WERI-Rb-1 (cell line): ENCODE measurements around the gene OBSCN.

Experiments
- DNase-seq: peaks from one replicate; pipeline ENCODE4 v3.0.0-alpha.2; 2020
- H3K27ac ChIP-seq: fragments of 250-450 bp; sonication (Bioruptor Pico); 2 replicates; pipeline ENCODE4 v1.5.1; 2020; ENCODE audit warnings: mild to moderate bottlenecking, moderate library complexity
- H3K27me3 ChIP-seq: fragments of 250-450 bp; sonication (Bioruptor Pico); 2 replicates; pipeline ENCODE4 v1.5.1; 2021; ENCODE audit warnings: mild to moderate bottlenecking, low read depth, moderate library complexity; ENCODE audit not compliant: insufficient read depth, severe bottlenecking
- H3K36me3 ChIP-seq: fragments of 250-450 bp; sonication (Bioruptor Pico); 2 replicates; pipeline ENCODE4 v1.5.1; 2020; ENCODE audit warnings: mild to moderate bottlenecking, moderate library complexity
- H3K4me3 ChIP-seq: 2 replicates; pipeline ENCODE4 v1.5.1; 2011; ENCODE audit warnings: low read depth, mild to moderate bottlenecking, control low read depth, low read length
- H3K9me3 ChIP-seq: fragments of 250-450 bp; sonication (Bioruptor Pico); 2 replicates; pipeline ENCODE4 v1.5.1; 2021; ENCODE audit warnings: mild to moderate bottlenecking, moderate library complexity; ENCODE audit not compliant: severe bottlenecking
- TF ChIP-seq, protein P1 (sequence below): IDR thresholded peaks from 2 replicates; pipeline ENCODE4 v1.5.1; 2011; ENCODE audit warnings: low read depth, mild to moderate bottlenecking, control low read depth, inconsistent platforms, low read length

OBSCN gene

GRCh38 chr1:228308085-228308601, 100.3 kb downstream of the OBSCN start:
- H3K36me3 ChIP-seq, result no peaks in the 10 kb centered on the region
- no peak overlapping the region for H3K4me3 ChIP-seq
- H3K9me3 ChIP-seq, result no peaks in the 10 kb centered on the region
- H3K27ac ChIP-seq, result no peak overlapping the region
- no peak for DNase-seq
- TF ChIP-seq, protein P1, sequence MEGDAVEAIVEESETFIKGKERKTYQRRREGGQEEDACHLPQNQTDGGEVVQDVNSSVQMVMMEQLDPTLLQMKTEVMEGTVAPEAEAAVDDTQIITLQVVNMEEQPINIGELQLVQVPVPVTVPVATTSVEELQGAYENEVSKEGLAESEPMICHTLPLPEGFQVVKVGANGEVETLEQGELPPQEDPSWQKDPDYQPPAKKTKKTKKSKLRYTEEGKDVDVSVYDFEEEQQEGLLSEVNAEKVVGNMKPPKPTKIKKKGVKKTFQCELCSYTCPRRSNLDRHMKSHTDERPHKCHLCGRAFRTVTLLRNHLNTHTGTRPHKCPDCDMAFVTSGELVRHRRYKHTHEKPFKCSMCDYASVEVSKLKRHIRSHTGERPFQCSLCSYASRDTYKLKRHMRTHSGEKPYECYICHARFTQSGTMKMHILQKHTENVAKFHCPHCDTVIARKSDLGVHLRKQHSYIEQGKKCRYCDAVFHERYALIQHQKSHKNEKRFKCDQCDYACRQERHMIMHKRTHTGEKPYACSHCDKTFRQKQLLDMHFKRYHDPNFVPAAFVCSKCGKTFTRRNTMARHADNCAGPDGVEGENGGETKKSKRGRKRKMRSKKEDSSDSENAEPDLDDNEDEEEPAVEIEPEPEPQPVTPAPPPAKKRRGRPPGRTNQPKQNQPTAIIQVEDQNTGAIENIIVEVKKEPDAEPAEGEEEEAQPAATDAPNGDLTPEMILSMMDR, result no peak
- no peaks in the 10 kb centered on the region for H3K27me3 ChIP-seq

DNA sequence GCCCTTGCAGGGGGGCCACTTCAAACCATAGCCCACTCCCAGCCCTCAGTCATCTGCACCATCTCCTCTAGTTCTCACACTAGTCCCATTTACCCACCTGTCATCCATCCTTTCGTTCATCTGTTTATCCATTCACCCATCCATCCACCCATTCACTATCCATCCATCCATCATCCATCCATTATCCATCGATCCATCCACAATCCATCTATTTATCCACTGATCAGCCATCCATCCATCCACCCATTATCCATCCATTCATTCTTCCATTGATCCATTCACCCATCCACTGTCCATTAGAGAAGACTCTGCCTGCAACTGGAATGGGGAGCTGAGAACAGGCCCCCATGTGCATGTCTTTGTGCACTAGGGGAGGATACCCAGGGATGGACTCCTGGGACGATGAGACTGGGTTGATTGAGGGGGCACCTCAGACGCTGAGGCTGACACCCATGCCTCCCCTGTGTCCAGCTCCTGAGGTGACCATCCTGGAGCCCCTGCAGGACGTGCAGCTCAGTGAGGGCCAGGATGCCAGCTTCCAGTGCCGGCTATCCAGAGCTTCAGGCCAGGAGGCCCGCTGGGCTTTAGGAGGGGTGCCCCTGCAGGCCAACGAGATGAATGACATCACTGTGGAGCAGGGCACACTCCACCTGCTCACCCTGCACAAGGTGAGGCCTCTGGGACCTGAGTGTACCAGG, 100.9 kb downstream of the OBSCN start:
- no peak for DNase-seq
- no peak overlapping the region for H3K27ac ChIP-seq
- H3K36me3 ChIP-seq, result no peaks in the 10 kb centered on the region
- no peaks in the 10 kb centered on the region for H3K9me3 ChIP-seq
- TF ChIP-seq, protein P1, result no peak
- no peaks in the 10 kb centered on the region for H3K27me3 ChIP-seq
- no peak overlapping the region for H3K4me3 ChIP-seq

DNA sequence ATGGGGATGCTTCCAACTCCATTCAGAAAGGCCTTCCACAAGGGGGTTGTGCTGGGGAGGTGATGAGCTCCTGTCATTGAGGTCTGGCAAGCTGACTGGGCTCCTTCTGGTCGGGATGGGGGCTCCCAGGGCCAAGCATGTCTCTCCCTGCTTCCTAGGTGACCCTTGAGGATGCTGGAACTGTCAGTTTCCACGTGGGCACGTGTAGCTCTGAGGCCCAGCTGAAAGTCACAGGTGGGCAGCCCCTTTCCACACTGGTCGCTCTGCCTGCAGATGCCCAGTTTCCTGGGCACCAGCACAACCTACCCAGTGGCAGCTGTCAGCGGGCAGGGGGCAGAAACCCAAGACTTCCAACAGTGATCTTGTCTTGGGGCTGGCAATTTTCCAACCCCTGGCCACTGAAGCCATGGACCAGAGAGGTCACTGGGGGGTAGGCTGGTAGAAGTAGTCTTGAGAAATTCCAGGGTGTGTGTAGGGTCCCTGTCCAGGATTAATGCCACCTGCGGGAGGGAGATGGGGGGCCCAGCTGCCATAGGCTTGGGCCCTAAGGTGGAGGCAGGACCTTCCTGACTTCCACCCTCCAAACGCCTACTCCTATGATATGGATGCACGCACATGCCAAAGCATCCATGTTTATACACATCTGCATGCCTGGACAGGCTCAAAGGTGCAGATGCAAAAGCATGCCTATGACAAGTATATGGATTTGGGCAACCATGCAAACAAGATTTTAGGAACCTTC, 101.7 kb downstream of the OBSCN start:
- no peaks in the 10 kb centered on the region for H3K27me3 ChIP-seq
- H3K4me3 ChIP-seq, result no peak overlapping the region
- no peaks in the 10 kb centered on the region for H3K9me3 ChIP-seq
- no peak overlapping the region for H3K27ac ChIP-seq
- H3K36me3 ChIP-seq, result no peaks in the 10 kb centered on the region
- DNase-seq, result no peak
- TF ChIP-seq, protein P1, result no peak

DNA sequence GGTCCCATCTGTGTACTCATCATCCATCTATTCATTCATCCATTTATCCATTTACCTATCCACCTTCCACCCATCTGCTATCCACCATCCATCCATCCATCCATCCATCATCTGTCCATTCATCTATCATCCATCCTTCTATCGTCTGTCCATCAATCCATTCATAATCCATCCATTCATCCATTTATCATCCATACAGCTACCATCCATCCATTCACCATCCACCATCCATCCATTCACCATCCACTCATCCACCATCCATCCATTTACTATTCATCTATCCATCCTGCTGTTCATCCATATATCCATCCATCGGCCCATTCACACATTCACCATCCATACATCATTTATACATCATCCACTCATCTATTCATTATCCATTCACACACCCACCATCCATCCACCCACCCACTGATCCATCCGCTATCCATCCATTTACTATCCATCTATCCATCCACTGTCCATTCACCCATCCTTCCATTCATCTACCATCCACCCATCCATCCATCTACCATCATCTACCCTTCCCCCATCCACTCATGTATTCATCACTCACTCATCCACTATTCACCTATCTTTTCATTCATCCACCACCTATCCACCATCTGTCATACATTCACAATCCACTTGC, 102.4 kb downstream of the OBSCN start:
- Histone ChIP-seq H3K36me3 (no peaks in the 10 kb centered on the region), H3K27me3 (no peaks in the 10 kb centered on the region), H3K9me3 (no peaks in the 10 kb centered on the region), H3K27ac (no peak overlapping the region), H3K4me3 (no peak overlapping the region)
- TF ChIP-seq, protein P1, result no peak
- DNase-seq, result no peak

- no peak for DNase-seq
- no peaks in the 10 kb centered on the region for H3K9me3 ChIP-seq
- no peaks in the 10 kb centered on the region for H3K27me3 ChIP-seq
- TF ChIP-seq, protein P1, result no peak
- H3K27ac ChIP-seq, result no peak overlapping the region
- H3K36me3 ChIP-seq, result no peaks in the 10 kb centered on the region
- H3K4me3 ChIP-seq, result no peak overlapping the region
Measured at GRCh38 chr1:228311091-228311490, 103.2 kb downstream of the OBSCN start.
